SHP77 (cell line): ENCODE results near the gene CACNA2D3.
A peak's percentile ranks its signal among the peaks of the same experiment; 100 is the strongest.

Experiments
- DNase-seq, 2 experiments: peaks; one replicate each; lab custom pipeline; 2025; lab: John Stamatoyannopoulos, UW

The CACNA2D3 gene

GRCh38 chr3:54918516-54918915 lies 796.2 kb downstream of the CACNA2D3 start:
- DNase-seq: no peak

GRCh38 chr3:54928046-54928770 lies 805.9 kb downstream of the CACNA2D3 start, which contains the start of gene LRTM1:
LRTM1 (minus strand) TSS chr3:54928059; CDS start chr3:54927911, 148 bp downstream.
- no peak for DNase-seq

- DNase-seq: no peak
These were observed 808.8 kb downstream of the CACNA2D3 start for GRCh38 chr3:54931182-54931581.

GRCh38 chr3:54932606-54933005 lies 810.3 kb downstream of the CACNA2D3 start:
- DNase-seq: no peak

- no peak for DNase-seq
These were observed 813.5 kb downstream of the CACNA2D3 start for GRCh38 chr3:54935869-54936268.

- DNase-seq: no peak
These were observed 814.2 kb downstream of the CACNA2D3 start for GRCh38 chr3:54936561-54936960.

GRCh38 chr3:54939557-54940300 lies 817.4 kb downstream of the CACNA2D3 start:
- DNase-seq: no peak

- DNase-seq: no peak
These were observed 818.6 kb downstream of the CACNA2D3 start for GRCh38 chr3:54940971-54941370.

- DNase-seq: no peak
These were observed 819.5 kb downstream of the CACNA2D3 start for GRCh38 chr3:54941690-54942362.

GRCh38 chr3:54949491-54950044 lies 827.2 kb downstream of the CACNA2D3 start:
- DNase-seq: no peak

- no peak for DNase-seq
These were observed 828.1 kb downstream of the CACNA2D3 start for GRCh38 chr3:54950391-54951003.

GRCh38 chr3:54951405-54951804 lies 829.1 kb downstream of the CACNA2D3 start:
- DNase-seq: peak in 1 of 2 experiments; percentile 11

- no peak for DNase-seq
These were observed 831.7 kb downstream of the CACNA2D3 start for GRCh38 chr3:54954022-54954421.

- DNase-seq: no peak
These were observed 832.2 kb downstream of the CACNA2D3 start for GRCh38 chr3:54954521-54954920.

GRCh38 chr3:54955496-54955895 lies 833.1 kb downstream of the CACNA2D3 start:
- DNase-seq: no peak

GRCh38 chr3:54955941-54956340 lies 833.6 kb downstream of the CACNA2D3 start:
- no peak for DNase-seq

- DNase-seq: no peak
These were observed 835.4 kb downstream of the CACNA2D3 start for GRCh38 chr3:54957711-54958110.

GRCh38 chr3:54960082-54960481 lies 837.7 kb downstream of the CACNA2D3 start:
- no peak for DNase-seq

GRCh38 chr3:54960701-54961100 lies 838.3 kb downstream of the CACNA2D3 start:
- DNase-seq: no peak

GRCh38 chr3:54962200-54962599 lies 839.8 kb downstream of the CACNA2D3 start:
- DNase-seq: no peak

- DNase-seq: no peak
These were observed 841.3 kb downstream of the CACNA2D3 start for GRCh38 chr3:54963641-54964040.

GRCh38 chr3:54964081-54964480 lies 841.7 kb downstream of the CACNA2D3 start:
- no peak for DNase-seq
